MG63 (cell line): Measurements from ENCODE around the gene CXXC5. TPM values are rescaled to one million over a fixed set of nuclear protein-coding genes. Genes with fewer than 3 reads are reported as not detected.
A peak's percentile ranks its signal among the peaks of the same experiment; 100 is the strongest.

Experiments
- DNase-seq: peaks from one replicate; pipeline ENCODE4 v3.0.0-alpha.2; 2020
- H3K27me3 ChIP-seq: fragments of 250-450 bp; sonication (Bioruptor Pico); 2 replicates; pipeline ENCODE4 v1.5.1; 2020; ENCODE audit warnings: mild to moderate bottlenecking, moderate library complexity
- H3K36me3 ChIP-seq: fragments of 250-450 bp; sonication (Bioruptor Pico); 2 replicates; pipeline ENCODE4 v1.5.1; 2020; ENCODE audit warnings: mild to moderate bottlenecking, moderate library complexity
- H3K4me3 ChIP-seq: fragments of 250-450 bp; sonication (Bioruptor Pico); 2 replicates; pipeline ENCODE4 v1.5.1; 2020; ENCODE audit warnings: mild to moderate bottlenecking, moderate library complexity
- H3K9me3 ChIP-seq: fragments of 250-450 bp; sonication (Bioruptor Pico); 2 replicates; pipeline ENCODE4 v1.5.1; 2020; ENCODE audit warnings: mild to moderate bottlenecking, moderate library complexity
- total RNA-seq: library from RNA; depleted of rRNA; stranded (reverse); fragments of >200 nt; shearing (Covaris generic); gene quantifications from 2 replicates; pipeline ENCODE4 v1.2.3, GENCODE V29; 2014; ENCODE audit warnings: low replicate concordance

CXXC5 gene
- total RNA-seq, 1 experiment from 2014 or later = 193 TPM

- peak; percentile 66 for DNase-seq
- peak overlapping the region; percentile 34 for H3K4me3 ChIP-seq
- H3K27me3 ChIP-seq = no peaks in the 10 kb centered on the region
- H3K9me3 ChIP-seq = no peaks in the 10 kb centered on the region
- peaks cover 84% of the 10 kb centered on the region for H3K36me3 ChIP-seq
Observed at GRCh38 chr5:139668064-139668880, 20.1 kb downstream of the CXXC5 start.

- H3K9me3 ChIP-seq = no peaks in the 10 kb centered on the region
- H3K36me3 ChIP-seq = peaks cover 79% of the 10 kb centered on the region
- H3K4me3 ChIP-seq = no peak overlapping the region
- DNase-seq = no peak
- no peaks in the 10 kb centered on the region for H3K27me3 ChIP-seq
Observed at GRCh38 chr5:139668924-139669661, 20.9 kb downstream of the CXXC5 start.

- Histone ChIP-seq H3K4me3 (no peak overlapping the region), H3K27me3 (no peaks in the 10 kb centered on the region), H3K36me3 (peaks cover 80% of the 10 kb centered on the region), H3K9me3 (no peaks in the 10 kb centered on the region)
- no peak for DNase-seq
Observed at GRCh38 chr5:139669662-139670368, 21.7 kb downstream of the CXXC5 start.

GRCh38 chr5:139670369-139671095 is 22.4 kb downstream of the CXXC5 start:
- DNase-seq = no peak
- no peak overlapping the region for H3K4me3 ChIP-seq
- H3K9me3 ChIP-seq = no peaks in the 10 kb centered on the region
- no peaks in the 10 kb centered on the region for H3K27me3 ChIP-seq
- H3K36me3 ChIP-seq = peaks cover 78% of the 10 kb centered on the region

GRCh38 chr5:139671096-139671841 is 23.1 kb downstream of the CXXC5 start:
- H3K9me3 ChIP-seq = no peaks in the 10 kb centered on the region
- H3K4me3 ChIP-seq = no peak overlapping the region
- H3K27me3 ChIP-seq = no peaks in the 10 kb centered on the region
- H3K36me3 ChIP-seq = peaks cover 70% of the 10 kb centered on the region
- DNase-seq = no peak

- peaks cover 68% of the 10 kb centered on the region for H3K36me3 ChIP-seq
- H3K27me3 ChIP-seq = no peaks in the 10 kb centered on the region
- no peak overlapping the region for H3K4me3 ChIP-seq
- DNase-seq = no peak
- no peaks in the 10 kb centered on the region for H3K9me3 ChIP-seq
Observed at GRCh38 chr5:139675213-139675612, 27.1 kb downstream of the CXXC5 start.

- no peak for DNase-seq
Observed at GRCh38 chr5:139675825-139676224, 27.7 kb downstream of the CXXC5 start.

GRCh38 chr5:139676406-139676805 is 28.3 kb downstream of the CXXC5 start:
- Histone ChIP-seq H3K36me3 (peaks cover 68% of the 10 kb centered on the region), H3K27me3 (no peaks in the 10 kb centered on the region), H3K9me3 (no peaks in the 10 kb centered on the region), H3K4me3 (no peak overlapping the region)
- no peak for DNase-seq

More at GRCh38 chr5:139675825-139676224, 27.7 kb downstream of the CXXC5 start:
- peaks cover 68% of the 10 kb centered on the region for H3K36me3 ChIP-seq
- H3K9me3 ChIP-seq = no peaks in the 10 kb centered on the region
- no peaks in the 10 kb centered on the region for H3K27me3 ChIP-seq
- no peak overlapping the region for H3K4me3 ChIP-seq

GRCh38 chr5:139676951-139677735 is 29.0 kb downstream of the CXXC5 start:
- Histone ChIP-seq H3K9me3 (no peaks in the 10 kb centered on the region), H3K4me3 (no peak overlapping the region)

GRCh38 chr5:139677736-139678613 is 29.8 kb downstream of the CXXC5 start:
- Histone ChIP-seq H3K4me3 (no peak overlapping the region), H3K9me3 (no peaks in the 10 kb centered on the region), H3K27me3 (no peaks in the 10 kb centered on the region), H3K36me3 (peaks cover 68% of the 10 kb centered on the region)
- DNase-seq = no peak

More at GRCh38 chr5:139676951-139677735, 29.0 kb downstream of the CXXC5 start:
- DNase-seq = no peak
- Histone ChIP-seq H3K27me3 (no peaks in the 10 kb centered on the region), H3K36me3 (peaks cover 67% of the 10 kb centered on the region)

- no peaks in the 10 kb centered on the region for H3K27me3 ChIP-seq
- DNase-seq = peak; percentile 66
- no peak overlapping the region for H3K4me3 ChIP-seq
- H3K9me3 ChIP-seq = no peaks in the 10 kb centered on the region
- H3K36me3 ChIP-seq = peaks cover 73% of the 10 kb centered on the region
Observed at GRCh38 chr5:139678751-139679750, 30.9 kb downstream of the CXXC5 start.

GRCh38 chr5:139680368-139681111 is 32.4 kb downstream of the CXXC5 start:
- no peak for DNase-seq
- Histone ChIP-seq H3K9me3 (no peaks in the 10 kb centered on the region), H3K36me3 (peaks cover 77% of the 10 kb centered on the region), H3K4me3 (no peak overlapping the region), H3K27me3 (no peaks in the 10 kb centered on the region)

- Histone ChIP-seq H3K27me3 (no peaks in the 10 kb centered on the region), H3K9me3 (no peaks in the 10 kb centered on the region), H3K36me3 (peaks cover 82% of the 10 kb centered on the region), H3K4me3 (no peak overlapping the region)
- no peak for DNase-seq
Observed at GRCh38 chr5:139681112-139681458, 32.9 kb downstream of the CXXC5 start.
